GM19395 (cell line): ENCODE data around the gene GSG1L.

Experiments used
- ATAC-seq: cut with Tn5 transposase; IDR thresholded peaks from one replicate; pipeline ENCODE4 v1.9.1; 2021; ENCODE audit warnings: mild to moderate bottlenecking, moderate library complexity; ENCODE audit not compliant: unreplicated experiment

GSG1L gene

GRCh38 chr16:27801289-27801945, 262.1 kb downstream of the GSG1L start:
- ATAC-seq, result no peak

GRCh38 chr16:27800817-27801216, 262.7 kb downstream of the GSG1L start:
- no peak for ATAC-seq

- ATAC-seq, result no peak
Measured at GRCh38 chr16:27799896-27800295, 263.6 kb downstream of the GSG1L start.

- no peak for ATAC-seq
Measured at GRCh38 chr16:27798241-27798640, 265.3 kb downstream of the GSG1L start.

- no peak for ATAC-seq
Measured at GRCh38 chr16:27795992-27796614, 267.4 kb downstream of the GSG1L start.

- ATAC-seq, result no peak
Measured at GRCh38 chr16:27793249-27793622, 270.3 kb downstream of the GSG1L start.

GRCh38 chr16:27792486-27793248, 270.8 kb downstream of the GSG1L start:
- no peak for ATAC-seq

- no peak for ATAC-seq
Measured at GRCh38 chr16:27791404-27791719, 272.2 kb downstream of the GSG1L start.

GRCh38 chr16:27790546-27791403, 272.7 kb downstream of the GSG1L start:
- ATAC-seq, result no peak

- no peak for ATAC-seq
Measured at GRCh38 chr16:27789595-27790241, 273.8 kb downstream of the GSG1L start.

GRCh38 chr16:27789150-27789549, 274.4 kb downstream of the GSG1L start:
- no peak for ATAC-seq

- no peak for ATAC-seq
Measured at GRCh38 chr16:27787665-27788064, 275.8 kb downstream of the GSG1L start.

GRCh38 chr16:27786923-27787625, 276.4 kb downstream of the GSG1L start:
- ATAC-seq, result no peak

GRCh38 chr16:27786221-27786922, 277.1 kb downstream of the GSG1L start:
- ATAC-seq, result no peak

- no peak for ATAC-seq
Measured at GRCh38 chr16:27785307-27785678, 278.2 kb downstream of the GSG1L start.

- no peak for ATAC-seq
Measured at GRCh38 chr16:27784351-27785306, 278.9 kb downstream of the GSG1L start.

GRCh38 chr16:27781981-27782880, 281.3 kb downstream of the GSG1L start:
- ATAC-seq, result no peak

GRCh38 chr16:27781195-27781524, 282.4 kb downstream of the GSG1L start:
- no peak for ATAC-seq
